K562 (cell line): ENCODE measurements around the gene CALU. TPM values are rescaled to one million over a fixed set of nuclear protein-coding genes. Genes with fewer than 3 reads are reported as not detected.

ENCODE experiments used
- ATAC-seq: fragments of 200-7000 bp; cut with Tn5 transposase; 3 replicates; pipeline ENCODE4 v1.9.1; 2020; ENCODE audit warnings: moderate library complexity
- BruUV-seq: library from RNA; stranded (reverse); fragments of 400-500 nt; replicated peaks from 2 replicates; lab custom pipeline; 2021; lab: Mats Ljungman, UMichigan
- CTCF ChIA-PET: fragments of 300-600 bp; formaldehyde crosslinking; extraction: SDS; loops from one replicate; lab custom pipeline; 2021; ENCODE audit warnings: low intra/inter-chr PET ratio; lab: Yijun Ruan, JAX
- POLR2A ChIA-PET: fragments of 300-600, 350-650 bp; sonication (Branson Sonifier 250); formaldehyde crosslinking; extraction: SDS; loops from one replicate; lab custom pipeline; 2021; ENCODE audit warnings: antibody characterized with exemption, inconsistent platforms; lab: Yijun Ruan, JAX
- DNase-seq, 4 experiments: peaks; one replicate each; pipeline versions ENCODE4 v3.0.0 to v3.0.0-alpha.2; 2011 to 2018; ENCODE audit warnings: low spot score in 3 of 4, mixed read lengths in 3 of 4; ENCODE audit errors: extremely low read depth in 1 of 4
- FAIRE-seq: peaks from 2 replicates; lab custom pipeline; 2011; peaks lifted over from hg19 to GRCh38; lab: Jason Lieb, UNC
- H2AFZ ChIP-seq: 2 replicates; pipeline ENCODE4 v1.6.0; 2011; ENCODE audit warnings: low read depth, low read length, control low read depth, inconsistent platforms
- H3K27ac ChIP-seq: fragments of 200-600 bp; 3 replicates; pipeline ENCODE4 v1.8.0; 2011; ENCODE audit warnings: low read depth, mild to moderate bottlenecking, control low read depth, inconsistent platforms, low read length, moderate library complexity, mixed read lengths; ENCODE audit errors: extremely low read depth
- H3K27me3 ChIP-seq, 2 experiments: fragments of 300-600 bp in 1 of 2; 2 replicates in 1 of 2; 3 replicates in 1 of 2; pipeline versions ENCODE4 v1.6.0 to v1.8.0; 2011; ENCODE audit warnings: inconsistent platforms in 2 of 2, low read length in 2 of 2, mild to moderate bottlenecking in 1 of 2, mixed read lengths in 1 of 2, moderate library complexity in 1 of 2; ENCODE audit not compliant: control insufficient read depth in 2 of 2, insufficient read depth in 2 of 2
- H3K36me3 ChIP-seq: fragments of 300-600 bp; 3 replicates; pipeline ENCODE4 v1.8.0; 2011; ENCODE audit warnings: mild to moderate bottlenecking, low read length, inconsistent platforms; ENCODE audit not compliant: control insufficient read depth, insufficient read depth
- H3K4me1 ChIP-seq, 2 experiments: fragments of 200-600 bp in 1 of 2; replicated peaks in 1 of 2; 2 replicates in 1 of 2; 3 replicates in 1 of 2; pipeline versions ENCODE4 v1.5.1 to v1.8.0; 2011; ENCODE audit warnings: inconsistent platforms in 2 of 2, low read length in 2 of 2, mild to moderate bottlenecking in 1 of 2, mixed read lengths in 1 of 2, moderate library complexity in 1 of 2; ENCODE audit not compliant: control insufficient read depth in 2 of 2, insufficient read depth in 2 of 2
- H3K4me2 ChIP-seq: 2 replicates; pipeline ENCODE4 v1.6.1; 2011; ENCODE audit warnings: low read length, control low read depth, inconsistent platforms, mixed read lengths; ENCODE audit not compliant: insufficient read depth
- H3K4me3 ChIP-seq: fragments of 200-600 bp; sonication (generic), shearing (Covaris generic); 2 replicates; pipeline ENCODE4 v1.5.1; 2016; ENCODE audit warnings: control low read depth, inconsistent platforms
- H3K79me2 ChIP-seq: fragments of 200-600 bp; 3 replicates; pipeline ENCODE4 v1.8.0; 2011; ENCODE audit warnings: low read length, inconsistent platforms; ENCODE audit not compliant: control insufficient read depth, insufficient read depth
- H3K9ac ChIP-seq, 2 experiments: 2 replicates each; pipeline versions ENCODE4 v1.6.0 to v1.6.1; 2011; ENCODE audit warnings: low read depth in 2 of 2, low read length in 2 of 2, control low read depth in 1 of 2, inconsistent platforms in 1 of 2, mild to moderate bottlenecking in 1 of 2, mixed read lengths in 1 of 2; ENCODE audit not compliant: insufficient read depth in 1 of 2
- H3K9me1 ChIP-seq: one replicate; pipeline ENCODE4 v1.6.0; 2011; ENCODE audit warnings: inconsistent platforms, mild to moderate bottlenecking, low read length, moderate library complexity; ENCODE audit not compliant: control insufficient read depth, insufficient read depth
- H3K9me3 ChIP-seq: replicated peaks from 2 replicates; pipeline ENCODE4 v1.5.1; 2011; ENCODE audit warnings: low read depth, low read length, inconsistent platforms; ENCODE audit not compliant: control insufficient read depth, insufficient read depth
- H4K20me1 ChIP-seq: replicated peaks from 2 replicates; pipeline ENCODE4 v1.6.1; 2011; ENCODE audit warnings: low read length, inconsistent platforms, mixed read lengths; ENCODE audit not compliant: control insufficient read depth, insufficient read depth
- ZBTB34 ChIP-seq: fragments of 250-450 bp; sonication (Bioruptor Pico); IDR thresholded peaks from 2 replicates; pipeline ENCODE4 v1.8.0; 2021; ENCODE audit warnings: mild to moderate bottlenecking, moderate library complexity
- ZNF24 ChIP-seq: fragments of 450-650 bp; IDR thresholded peaks from 2 replicates; pipeline ENCODE4 v1.6.1; 2016
- WGBS: fragments of 100-300 bp; shearing (Covaris generic); methylation state at CpG from one replicate; pipeline ENCODE4 v1.1.6; 2016; ENCODE audit warnings: low coverage, mixed read lengths; ENCODE audit not compliant: insufficient coverage; ENCODE audit errors: missing lambda C conversion rate; 5-methylcytosine and 5-hydroxymethylcytosine counted together
- in situ Hi-C: fragments of 300-500 bp; cut with MboI; formaldehyde crosslinking; loops from 4 replicates; pipeline ENCODE4 v1.15.0; 2018; ENCODE audit warnings: inconsistent platforms, mixed read lengths
- intact Hi-C: fragments of 100-400 bp; cut with micrococcal nuclease; formaldehyde crosslinking; loops from 2 replicates; pipeline ENCODE4 v1.14.2; 2022
- polyA plus RNA-seq, 8 experiments: library from polyadenylated mRNA; depleted of rRNA in 4 of 8; stranded (reverse) in 5 of 8; unstranded in 3 of 8; fragments of >200 nt; fragmentation: Nextera tagmentation in 2 of 8; fragmentation: Illumina TruSeq in 1 of 8; extraction: Ambion mirVana in 2 of 8; extraction: Trizol in 1 of 8; gene quantifications; 2 replicates each; pipeline versions ENCODE4 v1.2.1 to v1.2.3, GENCODE V29; 2011 to 2014; ENCODE audit warnings: inconsistent platforms in 1 of 8, missing spikeins in 1 of 8
- total RNA-seq, 7 experiments: library from RNA; depleted of rRNA in 6 of 7; stranded (reverse); fragments of >200 nt in 6 of 7; fragmentation: Illumina TruSeq in 2 of 7; extraction: Trizol in 2 of 7; gene quantifications; 2 replicates each; pipeline versions ENCODE4 v1.2.1 to v1.2.3, GENCODE V29; 2011 to 2021; ENCODE audit warnings: low replicate concordance in 1 of 7

Gene CALU
- total and polyA plus RNA-seq, 9 of the 15 experiments (the other 6 are each of a cell fraction or from before 2014, with no cell fraction given): 166 to 286 (median 215) TPM

GRCh38 chr7:128781851-128782250, 42.7 kb downstream of the CALU start:
- ChIA-PET POLR2A (interaction anchor here (1.0 to 3.1 kb wide), 9 partner anchors 8 to 54 kb away, joined by 3 to 29 read pairs (median 8); partner anchors contain the start of gene CALU), CTCF (no interaction called here)
- no peak for FAIRE-seq
- DNase-seq: no peak
- no peaks in the 10 kb centered on the region; a peak in 1 of 5 replicates for H3K27me3 ChIP-seq
- H3K36me3 ChIP-seq: no peaks in the 10 kb centered on the region
- H2AFZ ChIP-seq: 0 out of 2 replicates have a peak overlapping the region, but pooled peaks have one; percentile 98
- H3K9ac ChIP-seq: no peak overlapping the region; a peak in 1 of 4 replicates
- peaks cover 5 to 22% of the 10 kb centered on the region in 2 experiments; a peak in 4 of 5 replicates for H3K4me1 ChIP-seq
- no peak overlapping the region for H3K4me3 ChIP-seq
- BruUV-seq: no TSS peak
- TF ChIP-seq ZNF24: peak; percentile 60; the same call in 1 of the 2 replicates
- TF ChIP-seq ZBTB34 (CRISPR knock-in tag): no peak
- no peak for ATAC-seq
- 33% methylated on average over 3 of the region's 3 CpGs for WGBS
- no peak overlapping the region for H3K27ac ChIP-seq
- H3K4me2 ChIP-seq: no peak overlapping the region
- H3K79me2 ChIP-seq: no peaks in the 10 kb centered on the region
- H4K20me1 ChIP-seq: no peaks in the 10 kb centered on the region
- no peaks in the 10 kb centered on the region for H3K9me3 ChIP-seq
- in situ Hi-C loops (no loop called here), intact Hi-C loops (loop anchor here (2.0 to 5.0 kb wide), 3 partner anchors 43 to 80 kb away; partner anchors contain the start of genes ATP6V1F and CALU)
- H3K9me1 ChIP-seq: no peaks in the 10 kb centered on the region
